ENCODE data around the gene PLPP1. TPM values are rescaled to one million over a fixed set of nuclear protein-coding genes. Genes with fewer than 3 reads are reported as not detected.
A peak's percentile ranks its signal among the peaks of the same experiment; 100 is the strongest.

The PLPP1 gene
- total and polyA plus RNA-seq, 8 donors, result 56.2 to 93.6 (median 85.1) TPM

DNA sequence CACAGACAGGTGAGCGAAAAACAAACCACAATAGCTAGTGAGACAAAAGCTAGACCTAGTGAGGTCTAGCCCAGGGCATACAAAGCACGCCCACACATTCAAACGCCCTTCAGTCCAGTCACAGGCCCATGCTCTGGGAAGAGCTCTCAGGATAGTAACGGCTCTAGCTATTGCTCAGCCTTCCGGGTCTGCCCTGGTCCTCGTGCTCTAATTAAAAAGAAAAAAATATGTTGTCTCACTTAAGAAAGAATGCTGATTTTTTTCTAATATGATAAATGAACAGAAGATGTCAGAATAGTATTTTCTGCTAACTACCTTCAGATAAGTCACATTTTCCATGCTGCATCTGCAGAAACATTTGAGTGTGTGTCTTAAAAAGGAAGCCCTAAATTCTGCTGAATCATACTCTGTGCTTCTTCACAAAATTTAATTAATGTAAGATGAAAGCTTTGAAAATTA is 94.5 kb downstream of the PLPP1 start:
- no peak for DNase-seq
- TF ChIP-seq, protein P1, sequence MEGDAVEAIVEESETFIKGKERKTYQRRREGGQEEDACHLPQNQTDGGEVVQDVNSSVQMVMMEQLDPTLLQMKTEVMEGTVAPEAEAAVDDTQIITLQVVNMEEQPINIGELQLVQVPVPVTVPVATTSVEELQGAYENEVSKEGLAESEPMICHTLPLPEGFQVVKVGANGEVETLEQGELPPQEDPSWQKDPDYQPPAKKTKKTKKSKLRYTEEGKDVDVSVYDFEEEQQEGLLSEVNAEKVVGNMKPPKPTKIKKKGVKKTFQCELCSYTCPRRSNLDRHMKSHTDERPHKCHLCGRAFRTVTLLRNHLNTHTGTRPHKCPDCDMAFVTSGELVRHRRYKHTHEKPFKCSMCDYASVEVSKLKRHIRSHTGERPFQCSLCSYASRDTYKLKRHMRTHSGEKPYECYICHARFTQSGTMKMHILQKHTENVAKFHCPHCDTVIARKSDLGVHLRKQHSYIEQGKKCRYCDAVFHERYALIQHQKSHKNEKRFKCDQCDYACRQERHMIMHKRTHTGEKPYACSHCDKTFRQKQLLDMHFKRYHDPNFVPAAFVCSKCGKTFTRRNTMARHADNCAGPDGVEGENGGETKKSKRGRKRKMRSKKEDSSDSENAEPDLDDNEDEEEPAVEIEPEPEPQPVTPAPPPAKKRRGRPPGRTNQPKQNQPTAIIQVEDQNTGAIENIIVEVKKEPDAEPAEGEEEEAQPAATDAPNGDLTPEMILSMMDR (IDR thresholded peaks at IDR 0.05), result no peak
- H3K36me3 ChIP-seq, result no peaks in the 10 kb centered on the region
- H3K9me3 ChIP-seq, result peaks cover 0 to 5% of the 10 kb centered on the region in 2 donors
- peak overlapping the region; percentile 31 to 67 for H3K27ac ChIP-seq
- peak; percentile 42 for ATAC-seq
- peaks cover 11 to 13% of the 10 kb centered on the region in 2 donors for H3K4me1 ChIP-seq
- H3K4me3 ChIP-seq, result no peak overlapping the region
- H3K27me3 ChIP-seq, result no peaks in the 10 kb centered on the region
- intact Hi-C loops (cut with DNase I), result no loop called here

DNA sequence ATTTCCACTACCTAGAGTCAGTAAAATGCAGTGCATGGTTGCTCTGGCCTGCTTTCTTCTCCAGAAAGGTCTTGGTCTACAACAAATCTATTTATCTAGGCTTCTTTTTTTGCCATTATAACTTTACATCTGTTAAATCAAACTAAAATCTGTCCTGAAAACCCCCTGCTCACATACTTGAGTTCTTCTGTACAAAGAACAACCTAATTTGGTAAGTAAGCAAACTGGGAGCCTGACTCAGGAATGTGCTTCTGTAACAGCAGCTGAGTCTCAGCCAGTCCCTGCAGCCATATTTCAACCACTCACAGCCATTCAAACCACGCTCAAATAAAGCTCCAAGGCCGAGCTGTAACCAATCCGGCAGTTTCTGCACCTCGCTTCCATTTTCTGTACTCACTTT is 95.8 kb downstream of the PLPP1 start:
- peak in 1 of 4 donors; percentile 39 for DNase-seq
- TF ChIP-seq, protein P1 (IDR thresholded peaks at IDR 0.05), result no peak
- Histone ChIP-seq H3K9me3 (peaks cover 0 to 5% of the 10 kb centered on the region in 2 donors), H3K4me3 (no peak overlapping the region), H3K27me3 (no peaks in the 10 kb centered on the region), H3K4me1 (peaks cover 11 to 13% of the 10 kb centered on the region in 2 donors), H3K27ac (peak overlapping the region; percentile 31 to 67), H3K36me3 (no peaks in the 10 kb centered on the region)
- intact Hi-C loops (cut with DNase I), result no loop called here
- peak; percentile 71 for ATAC-seq

DNA sequence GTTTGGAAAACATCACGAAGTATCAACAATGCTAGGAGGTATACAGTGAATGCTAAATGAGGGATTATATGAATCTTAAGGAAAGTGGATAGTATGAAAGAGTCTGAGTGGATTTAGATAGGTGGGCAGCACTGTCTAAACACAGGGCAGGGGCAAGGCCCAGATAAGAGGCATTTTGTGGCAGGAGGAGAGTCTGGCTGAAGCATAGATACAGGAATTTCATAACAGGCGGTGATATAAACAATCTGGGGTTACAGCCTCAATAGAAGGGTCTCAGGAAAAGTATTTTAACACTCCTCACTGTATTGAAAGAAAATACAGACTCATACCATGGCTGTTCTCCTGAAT is 96.9 kb downstream of the PLPP1 start:
- Histone ChIP-seq H3K4me3 (no peak overlapping the region), H3K36me3 (no peaks in the 10 kb centered on the region), H3K9me3 (peaks cover 0 to 8% of the 10 kb centered on the region in 2 donors), H3K27ac (peak overlapping the region; percentile 31 to 67), H3K27me3 (no peaks in the 10 kb centered on the region), H3K4me1 (peaks cover 11 to 13% of the 10 kb centered on the region in 2 donors)
- ATAC-seq, result peak; percentile 4
- intact Hi-C loops (cut with DNase I), result no loop called here
- TF ChIP-seq, protein P1 (IDR thresholded peaks at IDR 0.05), result no peak
- DNase-seq, result no peak

DNA sequence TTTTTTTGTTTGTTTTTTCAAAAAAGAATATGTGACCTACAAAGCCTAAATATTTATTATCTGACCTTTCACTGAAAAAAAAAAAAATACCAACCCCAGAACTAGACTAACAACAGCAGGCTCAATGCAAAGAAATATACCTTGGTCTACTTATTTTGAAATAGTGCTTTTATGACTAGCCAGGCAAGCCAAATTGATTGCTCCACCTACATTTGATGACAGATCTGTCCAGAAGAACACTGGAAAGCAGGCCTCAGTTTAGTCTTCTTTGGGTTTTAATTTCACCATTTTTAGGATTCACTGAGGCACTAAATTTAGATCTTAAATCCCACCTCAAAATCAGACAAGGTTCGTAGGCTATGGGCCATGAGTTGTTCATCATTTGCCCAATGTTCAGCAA is 97.3 kb downstream of the PLPP1 start:
- intact Hi-C loops (cut with DNase I), result no loop called here

GRCh38 chr5:55432549-55432948 is 102.2 kb downstream of the PLPP1 start:
- Histone ChIP-seq H3K9me3 (peaks cover 0 to 15% of the 10 kb centered on the region in 2 donors), H3K27me3 (no peaks in the 10 kb centered on the region), H3K27ac (no peak overlapping the region), H3K4me3 (no peak overlapping the region), H3K36me3 (peaks cover 0 to 27% of the 10 kb centered on the region in 2 donors), H3K4me1 (peaks cover 0 to 1% of the 10 kb centered on the region in 2 donors)
- intact Hi-C loops (cut with DNase I), result no loop called here
- TF ChIP-seq, protein P1 (IDR thresholded peaks at IDR 0.05), result no peak
- DNase-seq (no peak), ATAC-seq (no peak)

More for the DNA sequence above, 97.3 kb downstream of the PLPP1 start:
- Histone ChIP-seq H3K27me3 (no peaks in the 10 kb centered on the region), H3K4me1 (peaks cover 11 to 13% of the 10 kb centered on the region in 2 donors), H3K9me3 (peaks cover 0 to 8% of the 10 kb centered on the region in 2 donors), H3K36me3 (no peaks in the 10 kb centered on the region), H3K27ac (peak overlapping the region; percentile 31 to 67), H3K4me3 (no peak overlapping the region)
- TF ChIP-seq, protein P1 (IDR thresholded peaks at IDR 0.05), result no peak
- no peak for ATAC-seq
- DNase-seq, result no peak

Measured in left lung (tissue), 10 donors.